ENCODE results near the gene SLC37A1. TPM values are rescaled to one million over a fixed set of nuclear protein-coding genes. Genes with fewer than 3 reads are reported as not detected.

Gene SLC37A1
- total and polyA plus RNA-seq, 5 donors from 2014 or later = 2.8 to 18.8 (median 3.6) TPM

DNA sequence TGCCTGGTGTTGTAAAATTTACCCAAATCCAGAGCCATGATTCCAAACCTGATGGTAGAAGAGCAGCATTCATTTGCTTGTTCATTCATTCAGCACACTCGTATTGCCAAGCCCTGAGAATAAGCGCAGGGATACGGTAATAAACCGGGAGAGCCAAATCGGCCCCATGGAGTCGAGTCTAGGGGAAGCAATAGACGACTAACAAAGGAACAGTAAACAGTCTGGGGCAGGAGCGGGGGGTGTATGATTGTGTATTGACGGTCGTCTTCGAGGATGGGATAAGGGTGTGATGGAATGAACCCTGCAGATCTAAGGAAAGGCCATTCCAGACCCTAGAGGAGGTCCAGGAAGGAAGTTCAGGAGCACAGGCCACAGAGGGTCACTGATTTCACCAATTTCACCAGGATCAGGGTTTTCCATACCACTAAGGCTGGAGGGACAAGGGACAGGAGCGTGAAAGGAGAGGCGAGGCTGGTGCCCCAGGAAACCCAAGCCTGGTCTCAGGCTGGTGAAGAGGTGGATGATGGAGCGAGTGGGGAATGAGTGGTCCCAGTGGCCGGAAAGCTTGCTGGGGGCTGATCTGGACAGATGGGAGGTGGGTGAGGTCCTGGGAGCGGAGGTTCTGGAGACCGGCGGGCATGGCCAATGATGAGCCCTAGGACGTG, 78.6 kb downstream of the SLC37A1 start:
- no peaks in the 10 kb centered on the region for H3K9me3 ChIP-seq (ENCODE audit: control insufficient read depth in 2 of 2, low read length in 2 of 2)
- no peaks in the 10 kb centered on the region for H3K36me3 Mint-ChIP-seq
- H3K4me3 ChIP-seq (ENCODE audit: low read depth, low read length) = no peak overlapping the region
- DNase-seq = no peak
- no peak for ATAC-seq (ENCODE audit: low read depth in 2 of 2)
- peaks cover 18% of the 10 kb centered on the region for H3K4me1 ChIP-seq (ENCODE audit: control insufficient read depth, insufficient read depth, low read length, poor library complexity, severe bottlenecking)
- no peak overlapping the region for H3K27ac ChIP-seq (ENCODE audit: insufficient read depth, low read length, poor library complexity, severe bottlenecking)
- peak overlapping the region in 1 of 3 donors; percentile 64 for H3K27ac Mint-ChIP-seq
- H3K4me1 Mint-ChIP-seq = peaks cover 0 to 28% (median 7%) of the 10 kb centered on the region in 4 donors
- H3K27me3 ChIP-seq (ENCODE audit: control insufficient read depth, insufficient read depth, low read length) = no peaks in the 10 kb centered on the region
- H3K9me3 Mint-ChIP-seq = no peaks in the 10 kb centered on the region
- H3K36me3 ChIP-seq (ENCODE audit: control insufficient read depth, insufficient read depth, low read length) = no peaks in the 10 kb centered on the region
- no peak overlapping the region for H3K4me3 Mint-ChIP-seq
- H3K27me3 Mint-ChIP-seq = peaks cover 4% of the 10 kb centered on the region

- Histone ChIP-seq H3K27ac (ENCODE audit: insufficient read depth, low read length, poor library complexity, severe bottlenecking) (no peak overlapping the region), H3K27me3 (ENCODE audit: control insufficient read depth, insufficient read depth, low read length) (no peaks in the 10 kb centered on the region), H3K4me3 (ENCODE audit: low read depth, low read length) (no peak overlapping the region), H3K9me3 (ENCODE audit: control insufficient read depth in 2 of 2, low read length in 2 of 2) (no peaks in the 10 kb centered on the region), H3K36me3 (ENCODE audit: control insufficient read depth, insufficient read depth, low read length) (no peaks in the 10 kb centered on the region), H3K4me1 (ENCODE audit: control insufficient read depth, insufficient read depth, low read length, poor library complexity, severe bottlenecking) (peaks cover 18% of the 10 kb centered on the region)
- peak; percentile 78 to 79 for ATAC-seq (ENCODE audit: low read depth in 2 of 2)
- H3K9me3 Mint-ChIP-seq = no peaks in the 10 kb centered on the region
- no peaks in the 10 kb centered on the region for H3K36me3 Mint-ChIP-seq
- H3K4me1 Mint-ChIP-seq = peaks cover 0 to 28% (median 7%) of the 10 kb centered on the region in 4 donors
- H3K4me3 Mint-ChIP-seq = no peak overlapping the region
- H3K27ac Mint-ChIP-seq = no peak overlapping the region
- H3K27me3 Mint-ChIP-seq = peaks cover 4% of the 10 kb centered on the region
- peak; percentile 43 to 68 (median 62) for DNase-seq
Measured at GRCh38 chr21:42593007-42593814, 79.6 kb downstream of the SLC37A1 start.

DNA sequence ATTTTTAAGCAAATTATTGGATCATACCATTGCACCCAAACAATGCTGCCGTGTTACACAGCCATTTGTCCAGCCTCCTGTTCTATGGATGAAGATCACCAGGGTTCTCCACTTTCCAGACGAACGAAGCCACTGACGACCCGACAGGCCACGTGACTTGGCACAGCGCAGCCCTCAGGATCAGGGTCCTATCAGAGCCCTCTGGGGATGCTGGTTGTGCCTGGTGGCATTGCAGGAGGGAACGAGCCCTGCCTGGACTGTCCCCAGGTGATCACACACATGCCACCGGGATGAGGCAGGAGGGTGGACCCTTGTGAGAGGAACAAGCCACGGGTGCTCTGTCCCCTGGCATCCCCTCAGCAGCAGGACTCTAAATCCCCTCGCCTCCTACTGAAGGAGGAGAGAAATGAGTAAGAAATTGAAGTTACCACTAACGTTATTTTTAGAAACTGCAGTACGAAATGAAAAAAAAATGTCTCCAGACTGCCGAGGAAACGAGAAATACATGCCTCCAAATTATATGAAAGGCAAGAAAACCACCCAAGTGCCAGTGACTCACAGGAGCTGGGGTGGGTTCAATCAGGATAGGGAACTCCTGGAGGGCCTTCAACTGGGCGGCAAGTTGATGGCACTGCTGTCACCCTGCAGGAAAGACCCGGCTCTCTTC, 81.1 kb downstream of the SLC37A1 start:
- H3K36me3 Mint-ChIP-seq = no peaks in the 10 kb centered on the region
- no peaks in the 10 kb centered on the region for H3K9me3 ChIP-seq (ENCODE audit: control insufficient read depth in 2 of 2, low read length in 2 of 2)
- DNase-seq (no peak), ATAC-seq (ENCODE audit: low read depth in 2 of 2) (no peak)
- peaks cover 4% of the 10 kb centered on the region for H3K27me3 Mint-ChIP-seq
- H3K4me3 ChIP-seq (ENCODE audit: low read depth, low read length) = no peak overlapping the region
- peaks cover 0 to 28% (median 7%) of the 10 kb centered on the region in 4 donors for H3K4me1 Mint-ChIP-seq
- no peaks in the 10 kb centered on the region for H3K36me3 ChIP-seq (ENCODE audit: control insufficient read depth, insufficient read depth, low read length)
- no peak overlapping the region for H3K27ac Mint-ChIP-seq
- no peaks in the 10 kb centered on the region for H3K27me3 ChIP-seq (ENCODE audit: control insufficient read depth, insufficient read depth, low read length)
- peaks cover 18% of the 10 kb centered on the region for H3K4me1 ChIP-seq (ENCODE audit: control insufficient read depth, insufficient read depth, low read length, poor library complexity, severe bottlenecking)
- H3K4me3 Mint-ChIP-seq = no peak overlapping the region
- no peak overlapping the region for H3K27ac ChIP-seq (ENCODE audit: insufficient read depth, low read length, poor library complexity, severe bottlenecking)
- H3K9me3 Mint-ChIP-seq = peaks cover 0 to 2% (median 0%) of the 10 kb centered on the region in 7 donors

GRCh38 chr21:42595283-42596187, 81.9 kb downstream of the SLC37A1 start:
- Histone ChIP-seq H3K4me3 (ENCODE audit: low read depth, low read length) (no peak overlapping the region), H3K36me3 (ENCODE audit: control insufficient read depth, insufficient read depth, low read length) (no peaks in the 10 kb centered on the region), H3K4me1 (ENCODE audit: control insufficient read depth, insufficient read depth, low read length, poor library complexity, severe bottlenecking) (peaks cover 14% of the 10 kb centered on the region), H3K27me3 (ENCODE audit: control insufficient read depth, insufficient read depth, low read length) (no peaks in the 10 kb centered on the region), H3K9me3 (ENCODE audit: control insufficient read depth in 2 of 2, low read length in 2 of 2) (no peaks in the 10 kb centered on the region), H3K27ac (ENCODE audit: insufficient read depth, low read length, poor library complexity, severe bottlenecking) (no peak overlapping the region)
- Mint-ChIP-seq H3K27ac (peak overlapping the region in 1 of 3 donors; percentile 20), H3K4me3 (no peak overlapping the region), H3K36me3 (no peaks in the 10 kb centered on the region), H3K27me3 (peaks cover 4% of the 10 kb centered on the region), H3K4me1 (peaks cover 0 to 25% (median 7%) of the 10 kb centered on the region in 4 donors), H3K9me3 (peaks cover 0 to 2% (median 0%) of the 10 kb centered on the region in 7 donors)
- ATAC-seq (ENCODE audit: low read depth in 2 of 2) (no peak), DNase-seq (no peak)

DNA sequence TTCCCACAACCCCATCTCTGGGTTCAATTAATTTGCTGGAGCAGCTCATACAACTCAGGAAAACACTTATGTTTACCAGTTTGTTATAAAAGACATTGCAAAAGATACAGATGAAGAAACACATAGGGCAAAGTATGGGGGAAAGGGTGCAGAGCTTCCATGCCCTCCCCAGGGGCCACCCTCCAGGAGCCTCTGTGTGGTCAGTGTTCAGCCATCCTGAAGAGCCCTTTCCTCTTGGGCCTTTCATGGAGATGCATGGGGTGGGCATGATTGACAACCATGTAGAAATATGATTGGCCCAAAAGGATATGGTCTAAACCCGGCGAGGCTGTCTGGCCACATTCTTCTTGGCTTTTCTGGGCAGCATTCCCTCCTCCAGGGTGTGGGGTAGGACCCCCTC, 83.0 kb downstream of the SLC37A1 start:
- no peaks in the 10 kb centered on the region for H3K9me3 ChIP-seq (ENCODE audit: control insufficient read depth in 2 of 2, low read length in 2 of 2)
- H3K9me3 Mint-ChIP-seq = peaks cover 0 to 2% (median 0%) of the 10 kb centered on the region in 7 donors
- H3K27me3 Mint-ChIP-seq = peaks cover 4% of the 10 kb centered on the region
- no peaks in the 10 kb centered on the region for H3K36me3 Mint-ChIP-seq
- peaks cover 0 to 14% (median under 1%) of the 10 kb centered on the region in 4 donors for H3K4me1 Mint-ChIP-seq
- peaks cover 6% of the 10 kb centered on the region for H3K4me1 ChIP-seq (ENCODE audit: control insufficient read depth, insufficient read depth, low read length, poor library complexity, severe bottlenecking)
- H3K36me3 ChIP-seq (ENCODE audit: control insufficient read depth, insufficient read depth, low read length) = no peaks in the 10 kb centered on the region
- no peak overlapping the region for H3K27ac ChIP-seq (ENCODE audit: insufficient read depth, low read length, poor library complexity, severe bottlenecking)
- H3K27ac Mint-ChIP-seq = no peak overlapping the region
- no peaks in the 10 kb centered on the region for H3K27me3 ChIP-seq (ENCODE audit: control insufficient read depth, insufficient read depth, low read length)
- H3K4me3 ChIP-seq (ENCODE audit: low read depth, low read length) = no peak overlapping the region
- DNase-seq (no peak), ATAC-seq (ENCODE audit: low read depth in 2 of 2) (no peak)
- H3K4me3 Mint-ChIP-seq = no peak overlapping the region

DNA sequence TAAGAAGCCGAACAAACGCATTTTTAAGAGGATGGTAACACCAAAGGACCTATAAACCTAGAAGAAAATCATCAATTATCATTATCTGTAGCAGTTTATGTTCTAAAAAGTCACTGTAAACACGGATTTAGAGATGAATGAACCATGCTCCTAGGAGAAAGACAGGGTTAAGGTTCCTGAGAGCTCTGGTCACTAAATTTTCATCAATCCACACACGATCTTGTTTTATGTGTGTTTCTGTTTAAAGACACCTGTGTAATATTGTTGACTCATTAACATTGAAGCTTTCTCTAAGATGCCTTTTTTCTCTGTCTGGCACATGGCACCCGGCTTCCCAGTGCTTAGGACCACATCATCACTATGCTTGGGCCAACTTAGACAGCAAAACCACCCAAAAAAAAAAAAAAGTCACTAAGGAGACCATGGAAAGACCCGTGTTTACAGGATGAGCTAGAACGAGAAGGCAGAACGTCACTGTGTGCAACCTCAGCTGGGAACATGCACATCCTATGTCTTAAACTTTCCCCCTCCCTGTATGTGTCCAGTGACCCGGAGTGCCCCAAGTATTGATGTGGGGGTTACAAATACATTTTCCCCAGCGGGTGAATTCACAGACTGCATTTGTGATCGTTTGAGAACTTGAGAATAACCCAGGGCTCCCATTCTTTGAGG, 84.0 kb downstream of the SLC37A1 start:
- Mint-ChIP-seq H3K4me1 (peaks cover 0 to 4% (median under 1%) of the 10 kb centered on the region in 4 donors), H3K27ac (peak overlapping the region in 1 of 3 donors; percentile 22)
- no peak for ATAC-seq (ENCODE audit: low read depth in 2 of 2)

More for the DNA sequence above, 84.0 kb downstream of the SLC37A1 start:
- peaks cover 0 to 3% (median 0%) of the 10 kb centered on the region in 7 donors for H3K9me3 Mint-ChIP-seq
- H3K4me3 Mint-ChIP-seq = no peak overlapping the region
- Histone ChIP-seq H3K9me3 (ENCODE audit: control insufficient read depth in 2 of 2, low read length in 2 of 2) (no peaks in the 10 kb centered on the region), H3K36me3 (ENCODE audit: control insufficient read depth, insufficient read depth, low read length) (no peaks in the 10 kb centered on the region), H3K4me1 (ENCODE audit: control insufficient read depth, insufficient read depth, low read length, poor library complexity, severe bottlenecking) (peaks cover 6% of the 10 kb centered on the region), H3K4me3 (ENCODE audit: low read depth, low read length) (no peak overlapping the region), H3K27me3 (ENCODE audit: control insufficient read depth, insufficient read depth, low read length) (no peaks in the 10 kb centered on the region), H3K27ac (ENCODE audit: insufficient read depth, low read length, poor library complexity, severe bottlenecking) (no peak overlapping the region)
- no peak for DNase-seq
- H3K27me3 Mint-ChIP-seq = peaks cover 5% of the 10 kb centered on the region
- H3K36me3 Mint-ChIP-seq = no peaks in the 10 kb centered on the region
